Measurements from ENCODE around the gene PRLH. TPM values are rescaled to one million over a fixed set of nuclear protein-coding genes. Genes with fewer than 3 reads are reported as not detected.

The PRLH gene
- total RNA-seq, 4 donors from 2014 or later = not detected

DNA sequence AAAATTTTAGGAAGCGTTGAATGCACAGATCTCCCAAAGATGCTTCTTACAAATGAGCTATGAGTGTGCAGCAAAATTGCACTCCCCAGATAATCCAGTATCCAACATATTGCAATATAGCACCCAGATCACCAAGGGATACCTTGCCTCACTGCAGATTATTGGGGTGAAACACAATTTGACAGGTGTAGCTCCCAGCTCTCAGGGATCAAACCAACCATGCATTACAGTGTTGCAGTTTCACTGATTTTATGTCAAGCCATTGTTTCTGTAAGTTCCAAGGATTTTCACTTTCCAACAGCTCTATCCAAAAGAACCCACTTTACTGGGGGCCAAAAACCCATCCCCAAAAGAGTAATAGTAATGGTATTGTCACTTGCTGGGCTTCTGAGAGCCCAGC lies 10.8 kb upstream of the PRLH start:
- Histone ChIP-seq H3K36me3 (no peaks in the 10 kb centered on the region), H3K4me1 (peaks cover 0 to 51% (median 8%) of the 10 kb centered on the region in 3 donors), H3K27ac (no peak overlapping the region), H3K27me3 (no peaks in the 10 kb centered on the region), H3K4me3 (no peak overlapping the region), H3K9me3 (peaks cover 0 to 14% (median 0%) of the 10 kb centered on the region in 3 donors)
- WGBS, 2 donors (ENCODE audit: low coverage in 1 of 2) = 92% methylated on average over 1 of the region's 1 CpG; no CpG with 5 or more reads in 1 of the 2 donors
- ATAC-seq = no peak
- TF ChIP-seq POLR2AphosphoS5 (IDR thresholded peaks at IDR 0.05) (no peak), POLR2A (IDR thresholded peaks at IDR 0.05) (no peak), EP300 (IDR thresholded peaks at IDR 0.05) (no peak)
- TF ChIP-seq, protein P1, sequence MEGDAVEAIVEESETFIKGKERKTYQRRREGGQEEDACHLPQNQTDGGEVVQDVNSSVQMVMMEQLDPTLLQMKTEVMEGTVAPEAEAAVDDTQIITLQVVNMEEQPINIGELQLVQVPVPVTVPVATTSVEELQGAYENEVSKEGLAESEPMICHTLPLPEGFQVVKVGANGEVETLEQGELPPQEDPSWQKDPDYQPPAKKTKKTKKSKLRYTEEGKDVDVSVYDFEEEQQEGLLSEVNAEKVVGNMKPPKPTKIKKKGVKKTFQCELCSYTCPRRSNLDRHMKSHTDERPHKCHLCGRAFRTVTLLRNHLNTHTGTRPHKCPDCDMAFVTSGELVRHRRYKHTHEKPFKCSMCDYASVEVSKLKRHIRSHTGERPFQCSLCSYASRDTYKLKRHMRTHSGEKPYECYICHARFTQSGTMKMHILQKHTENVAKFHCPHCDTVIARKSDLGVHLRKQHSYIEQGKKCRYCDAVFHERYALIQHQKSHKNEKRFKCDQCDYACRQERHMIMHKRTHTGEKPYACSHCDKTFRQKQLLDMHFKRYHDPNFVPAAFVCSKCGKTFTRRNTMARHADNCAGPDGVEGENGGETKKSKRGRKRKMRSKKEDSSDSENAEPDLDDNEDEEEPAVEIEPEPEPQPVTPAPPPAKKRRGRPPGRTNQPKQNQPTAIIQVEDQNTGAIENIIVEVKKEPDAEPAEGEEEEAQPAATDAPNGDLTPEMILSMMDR (IDR thresholded peaks at IDR 0.05) = no peak

DNA sequence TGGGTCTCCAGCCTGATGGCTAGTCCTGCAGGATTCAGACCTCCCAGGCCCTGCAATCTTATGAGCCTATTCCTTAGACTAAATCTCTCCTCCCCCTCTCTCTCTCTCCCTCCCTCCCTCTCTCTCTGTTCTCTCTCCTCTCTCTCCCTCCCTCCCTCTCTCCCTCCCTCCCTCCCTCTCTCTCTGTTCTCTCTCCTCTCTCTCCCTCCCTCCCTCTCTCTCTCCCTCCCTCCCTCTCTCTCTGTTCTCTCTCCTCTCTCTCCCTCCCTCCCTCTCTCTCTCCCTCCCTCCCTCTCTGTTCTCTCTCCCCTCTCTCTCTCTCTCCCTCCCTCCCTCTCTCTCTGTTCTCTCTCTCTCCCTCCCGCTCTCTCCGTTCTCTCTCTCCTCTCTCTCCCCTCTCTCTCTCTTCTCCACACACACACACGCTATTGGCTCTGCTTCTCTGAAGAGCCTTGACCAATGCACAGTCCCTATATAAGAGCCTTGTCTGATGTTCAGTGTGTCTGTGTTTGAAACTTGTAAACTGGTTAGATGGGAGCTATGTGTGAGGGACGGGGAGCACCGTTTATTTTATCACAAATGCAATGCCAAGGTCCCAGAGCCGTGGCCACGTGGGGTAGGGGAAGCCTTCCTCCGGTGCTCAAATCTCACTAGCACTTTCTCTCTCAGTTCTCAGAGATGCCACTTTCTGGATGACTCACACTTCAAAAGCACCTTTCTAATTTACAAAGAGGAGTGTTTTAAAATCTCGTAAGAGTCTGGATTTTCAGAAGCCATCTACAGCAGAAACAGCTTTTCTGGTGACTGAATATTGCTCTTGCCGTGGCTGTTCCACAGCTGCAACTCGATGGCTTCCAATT lies 9.4 kb upstream of the PRLH start:
- H3K4me1 ChIP-seq = peaks cover 0 to 40% (median 8%) of the 10 kb centered on the region in 3 donors
- H3K9me3 ChIP-seq = peaks cover 0 to 14% (median 0%) of the 10 kb centered on the region in 3 donors
- peak; percentile 46 for ATAC-seq
- TF ChIP-seq POLR2A (IDR thresholded peaks at IDR 0.05) (no peak), EP300 (IDR thresholded peaks at IDR 0.05) (no peak), POLR2AphosphoS5 (IDR thresholded peaks at IDR 0.05) (no peak)
- TF ChIP-seq, protein P1 (IDR thresholded peaks at IDR 0.05) = no peak
- peak overlapping the region in 3 of 4 donors; percentile 27 to 70 (median 61) for H3K27ac ChIP-seq
- no peaks in the 10 kb centered on the region for H3K27me3 ChIP-seq
- H3K36me3 ChIP-seq = no peaks in the 10 kb centered on the region
- H3K4me3 ChIP-seq = no peak overlapping the region
- 20 to 32% methylated on average over 8 of the region's 11 CpGs for WGBS, 2 donors (ENCODE audit: low coverage in 1 of 2)

DNA sequence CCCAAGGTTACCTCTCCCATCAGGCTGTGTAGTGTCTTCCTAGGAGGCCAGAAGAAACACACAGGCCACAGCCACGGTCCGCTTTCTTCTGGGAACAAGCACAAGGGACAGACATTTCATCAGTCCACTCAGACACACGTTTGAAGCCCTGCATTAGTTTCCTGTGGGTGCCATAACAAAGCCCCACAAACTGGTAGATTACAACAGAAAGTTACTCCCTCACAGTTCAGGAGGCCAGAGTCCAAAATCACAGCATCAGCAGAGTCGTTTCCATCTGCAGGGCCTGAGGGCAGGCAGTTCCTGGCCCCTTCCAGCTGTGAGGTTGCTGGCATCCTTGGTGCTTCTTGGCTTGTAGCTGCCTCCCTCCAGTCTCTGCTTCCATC lies 8.8 kb upstream of the PRLH start:
- WGBS, 2 donors (ENCODE audit: low coverage in 1 of 2) = 40 to 57% methylated on average over 2 to 3 of the region's 4 CpGs
- ATAC-seq = no peak

DNA sequence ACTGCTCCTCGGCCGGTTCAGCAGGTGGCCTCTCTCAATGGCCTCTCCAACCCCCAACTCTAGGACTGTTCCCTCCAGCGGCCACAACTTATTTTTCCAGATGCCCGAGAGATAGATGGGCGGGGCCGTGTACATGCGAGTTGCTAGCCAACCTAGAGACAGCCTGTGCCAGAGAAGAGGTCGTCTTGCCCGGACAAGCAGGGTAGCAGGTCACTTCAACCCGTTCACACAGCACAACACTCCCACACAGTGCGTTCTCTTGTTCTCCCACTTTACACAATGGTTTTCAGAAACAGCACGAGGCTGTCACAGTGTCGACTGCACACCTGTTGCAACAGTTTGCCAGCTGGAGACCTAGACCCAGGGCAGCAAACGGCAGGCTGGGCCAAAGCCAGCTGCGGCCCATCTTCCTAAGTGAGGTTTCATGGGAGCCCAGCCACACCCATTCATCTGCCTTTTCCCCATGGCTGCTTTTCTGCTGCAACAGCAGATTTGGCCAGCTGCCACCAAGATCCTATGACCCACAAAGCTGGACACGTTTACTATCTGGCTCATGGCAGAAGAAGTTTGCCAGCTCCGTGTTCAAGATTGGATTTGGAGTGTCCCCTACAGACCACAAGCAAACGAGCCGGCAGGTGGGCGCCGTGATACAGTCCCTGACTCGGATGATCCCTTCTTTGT lies 7.3 kb upstream of the PRLH start:
- H3K4me3 ChIP-seq = no peak overlapping the region
- WGBS, 2 donors (ENCODE audit: low coverage in 1 of 2) = 0 to 33% methylated on average over 3 to 14 of the region's 22 CpGs
- TF ChIP-seq, protein P1 (IDR thresholded peaks at IDR 0.05) = no peak
- TF ChIP-seq POLR2AphosphoS5 (IDR thresholded peaks at IDR 0.05) = peak; percentile 67
- TF ChIP-seq EP300 (IDR thresholded peaks at IDR 0.05) = no peak
- no peaks in the 10 kb centered on the region for H3K36me3 ChIP-seq
- H3K27ac ChIP-seq = peak overlapping the region in 1 of 4 donors; percentile 31
- H3K4me1 ChIP-seq = peaks cover 0 to 39% (median 8%) of the 10 kb centered on the region in 3 donors
- peaks cover 9% of the 10 kb centered on the region for H3K27me3 ChIP-seq
- H3K9me3 ChIP-seq = peaks cover 0 to 14% (median 0%) of the 10 kb centered on the region in 3 donors
- ATAC-seq = peak; percentile 87

More for the DNA sequence above, 8.8 kb upstream of the PRLH start:
- Histone ChIP-seq H3K9me3 (peaks cover 0 to 14% (median 0%) of the 10 kb centered on the region in 3 donors), H3K4me3 (no peak overlapping the region), H3K36me3 (no peaks in the 10 kb centered on the region), H3K27me3 (no peaks in the 10 kb centered on the region), H3K4me1 (peaks cover 0 to 39% (median 8%) of the 10 kb centered on the region in 3 donors), H3K27ac (peak overlapping the region in 3 of 4 donors; percentile 27 to 70 (median 61))
- TF ChIP-seq, protein P1 (IDR thresholded peaks at IDR 0.05) = no peak
- TF ChIP-seq POLR2AphosphoS5 (IDR thresholded peaks at IDR 0.05) (no peak), EP300 (IDR thresholded peaks at IDR 0.05) (no peak)

All from gastroesophageal sphincter (tissue), 4 donors.